Measurements from ENCODE around the gene SLC47A1.
"Not testable (repeated sequence)": the region's sequence is repeated elsewhere in the genome, so short reads cannot be mapped to it uniquely, and the experiment has no call there.

The SLC47A1 gene

GRCh38 chr17:19526950-19527349, 6.7 kb upstream of the SLC47A1 start:
- not testable (repeated sequence) for DNase-seq

- DNase-seq: no peak
These were observed 1.7 kb upstream of the SLC47A1 start for GRCh38 chr17:19531780-19532501.

DNA sequence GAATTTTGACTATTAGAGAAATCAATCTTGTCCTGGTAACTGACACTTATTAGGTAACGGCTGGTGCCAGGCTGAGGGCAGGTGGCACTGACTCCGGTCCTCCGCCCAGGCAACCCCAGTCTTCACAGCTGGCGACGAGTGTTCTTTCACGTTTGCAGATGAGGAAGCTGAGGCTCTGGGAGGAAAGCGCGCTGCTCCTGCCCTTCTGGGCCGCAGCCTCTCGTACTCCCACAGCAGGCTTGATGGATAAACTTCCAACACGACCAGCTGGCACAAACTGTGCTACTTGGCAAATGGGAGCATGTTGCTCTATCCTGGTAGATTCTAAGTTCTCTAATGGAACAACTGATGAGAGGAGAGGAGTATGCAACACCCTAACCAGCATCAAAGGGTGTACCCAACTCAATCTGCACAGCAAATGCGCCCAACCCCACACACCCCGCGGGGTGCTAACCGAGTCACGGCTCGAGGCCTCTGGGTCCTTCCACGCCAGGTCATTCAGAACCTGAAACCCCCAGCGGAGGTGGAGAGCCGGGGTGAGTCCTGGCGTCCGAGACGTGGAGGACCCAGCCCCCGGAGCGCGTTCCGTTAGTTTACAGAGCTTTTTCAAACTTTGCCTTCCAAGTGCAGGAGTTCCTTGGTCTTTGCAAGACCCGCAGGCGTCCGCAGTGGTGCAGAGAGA, 477 bp upstream of the SLC47A1 start:
- DNase-seq: no peak

GRCh38 chr17:19534562-19535149, 1.0 kb downstream of the SLC47A1 start:
- no peak for DNase-seq

DNA sequence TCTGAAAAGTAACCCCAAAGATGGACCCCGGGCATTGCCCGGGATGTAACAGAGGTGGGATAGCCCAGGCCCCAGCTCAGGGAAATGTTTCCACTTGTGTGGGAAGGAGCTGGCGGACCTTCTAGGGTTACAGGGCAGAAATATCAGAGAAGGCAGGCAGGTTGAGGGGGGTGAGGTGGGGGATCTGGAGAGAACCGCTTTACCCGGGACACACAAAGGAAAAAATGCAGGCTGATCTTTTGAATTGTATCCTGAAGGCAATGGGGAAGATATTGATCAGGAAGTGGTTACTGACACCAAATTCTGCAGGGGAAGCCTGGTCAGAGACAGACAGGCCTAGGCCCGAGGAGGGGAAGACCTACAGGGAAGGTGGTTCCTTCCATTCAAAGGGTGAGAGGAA, 3.5 kb downstream of the SLC47A1 start:
- no peak for DNase-seq

- no peak for DNase-seq
These were observed 4.7 kb downstream of the SLC47A1 start for GRCh38 chr17:19538095-19539039.

DNA sequence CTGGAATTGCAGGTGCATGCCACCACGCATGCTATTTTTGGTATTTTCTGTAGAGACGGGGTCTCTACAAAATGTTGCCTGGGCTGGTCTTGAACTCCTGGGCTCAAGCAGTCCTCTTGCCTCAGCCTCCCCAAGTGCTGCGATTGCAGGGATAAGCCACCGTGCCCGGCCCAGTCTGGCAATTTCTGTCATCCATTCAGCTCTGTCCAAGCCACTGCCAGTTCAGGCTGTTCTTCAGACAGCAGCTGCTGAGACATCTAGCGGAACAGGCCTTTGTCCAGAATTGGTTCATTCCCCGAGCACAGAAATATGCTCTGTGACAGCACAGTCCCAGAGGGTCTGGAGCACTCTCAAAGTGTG, 5.4 kb downstream of the SLC47A1 start:
- DNase-seq: no peak

DNA sequence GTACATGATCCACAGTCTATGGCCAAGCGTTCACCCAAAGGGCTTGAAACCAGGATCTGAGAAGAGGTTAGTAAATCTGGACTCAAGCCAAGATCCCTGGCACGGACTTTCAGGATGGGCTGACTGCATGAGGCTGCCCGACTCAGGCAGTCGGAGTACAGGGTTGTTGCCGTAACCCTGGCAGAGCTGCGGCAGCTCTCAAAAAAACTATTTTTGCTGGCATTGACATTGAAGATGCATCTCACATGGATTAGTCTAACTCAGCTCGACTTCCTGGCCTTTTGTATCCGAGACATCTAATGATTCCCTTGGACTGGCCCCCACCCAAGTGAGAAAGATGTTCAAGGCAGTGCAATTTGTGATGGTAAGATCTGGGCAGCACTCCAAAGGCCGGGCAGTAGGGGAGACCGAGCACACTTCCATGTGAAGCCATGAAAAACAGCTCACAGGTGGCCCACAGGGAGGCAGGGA, 6.2 kb downstream of the SLC47A1 start:
- DNase-seq: no peak

DNA sequence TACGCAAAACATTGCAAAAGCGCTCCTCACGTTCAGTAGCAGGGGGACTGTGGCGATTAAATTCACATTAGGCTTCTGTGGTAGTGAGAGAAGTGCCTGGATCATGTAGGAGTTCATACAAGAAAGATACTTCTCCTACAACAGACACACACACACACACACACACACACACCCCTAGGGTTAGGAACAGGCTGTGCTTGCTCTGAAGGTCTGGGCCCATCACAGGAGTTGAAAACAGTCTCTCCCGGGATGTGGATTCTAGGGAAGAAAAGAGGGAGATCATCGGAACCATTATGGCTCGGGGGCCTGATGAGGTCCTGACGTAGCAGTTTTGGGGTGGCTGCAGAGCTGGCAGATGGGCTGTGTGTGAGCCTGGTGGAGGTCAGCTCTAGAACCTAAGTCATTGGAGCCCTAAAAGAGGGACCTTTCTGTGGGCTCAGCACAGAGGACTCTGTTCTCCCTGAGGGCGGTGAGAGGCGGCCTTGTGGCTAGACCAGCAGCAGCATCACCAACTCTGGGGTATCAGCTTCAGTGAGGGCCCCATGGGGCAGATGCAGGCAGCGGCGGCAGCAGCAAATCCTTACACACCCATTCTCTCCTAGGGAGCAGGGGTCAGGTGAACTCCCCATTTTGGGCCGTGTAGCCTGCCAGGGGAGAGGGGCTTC, 7.2 kb downstream of the SLC47A1 start:
- no peak for DNase-seq

GRCh38 chr17:19541445-19541844, 7.8 kb downstream of the SLC47A1 start:
- no peak for DNase-seq

- DNase-seq: no peak
These were observed 8.6 kb downstream of the SLC47A1 start for GRCh38 chr17:19542247-19542646.

- no peak for DNase-seq
These were observed 10.7 kb downstream of the SLC47A1 start for GRCh38 chr17:19544366-19544765.

DNA sequence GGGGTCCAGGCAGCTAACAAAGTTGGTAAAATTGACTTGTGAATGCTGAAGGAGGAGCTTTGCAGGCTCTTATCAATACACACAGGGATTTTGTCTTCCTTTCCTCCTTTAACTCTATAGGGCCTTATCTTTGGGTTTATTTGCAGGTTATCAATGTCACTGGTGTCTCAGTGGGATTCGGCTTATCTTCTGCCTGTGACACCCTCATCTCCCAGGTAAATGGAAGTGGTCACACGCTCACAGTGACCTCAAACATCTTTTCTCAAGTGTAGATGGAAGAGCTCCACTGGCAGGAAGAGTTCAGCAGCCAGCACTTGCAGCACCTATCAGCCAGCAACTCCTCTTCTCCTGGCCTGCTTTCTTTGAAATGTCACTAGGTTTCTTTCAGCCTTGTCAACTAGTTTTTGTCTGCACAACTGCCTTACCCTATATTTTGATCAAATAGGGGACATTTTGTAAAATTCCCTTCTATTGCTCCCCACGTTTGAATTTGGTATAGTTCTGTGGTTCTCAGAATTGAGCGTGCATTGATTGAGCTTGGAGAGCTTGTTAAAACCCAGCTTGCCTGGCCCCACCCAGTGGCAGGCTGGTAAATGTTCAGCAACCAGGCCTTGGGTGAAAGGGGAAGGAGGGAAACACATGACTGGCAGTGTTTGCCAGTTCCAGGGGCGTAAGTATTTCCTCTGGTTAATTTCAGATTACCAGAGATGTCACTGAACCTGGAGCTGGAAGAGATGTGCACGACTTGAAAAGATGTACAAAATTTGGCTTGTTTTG, 12.8 kb downstream of the SLC47A1 start:
- no peak for DNase-seq

DNA sequence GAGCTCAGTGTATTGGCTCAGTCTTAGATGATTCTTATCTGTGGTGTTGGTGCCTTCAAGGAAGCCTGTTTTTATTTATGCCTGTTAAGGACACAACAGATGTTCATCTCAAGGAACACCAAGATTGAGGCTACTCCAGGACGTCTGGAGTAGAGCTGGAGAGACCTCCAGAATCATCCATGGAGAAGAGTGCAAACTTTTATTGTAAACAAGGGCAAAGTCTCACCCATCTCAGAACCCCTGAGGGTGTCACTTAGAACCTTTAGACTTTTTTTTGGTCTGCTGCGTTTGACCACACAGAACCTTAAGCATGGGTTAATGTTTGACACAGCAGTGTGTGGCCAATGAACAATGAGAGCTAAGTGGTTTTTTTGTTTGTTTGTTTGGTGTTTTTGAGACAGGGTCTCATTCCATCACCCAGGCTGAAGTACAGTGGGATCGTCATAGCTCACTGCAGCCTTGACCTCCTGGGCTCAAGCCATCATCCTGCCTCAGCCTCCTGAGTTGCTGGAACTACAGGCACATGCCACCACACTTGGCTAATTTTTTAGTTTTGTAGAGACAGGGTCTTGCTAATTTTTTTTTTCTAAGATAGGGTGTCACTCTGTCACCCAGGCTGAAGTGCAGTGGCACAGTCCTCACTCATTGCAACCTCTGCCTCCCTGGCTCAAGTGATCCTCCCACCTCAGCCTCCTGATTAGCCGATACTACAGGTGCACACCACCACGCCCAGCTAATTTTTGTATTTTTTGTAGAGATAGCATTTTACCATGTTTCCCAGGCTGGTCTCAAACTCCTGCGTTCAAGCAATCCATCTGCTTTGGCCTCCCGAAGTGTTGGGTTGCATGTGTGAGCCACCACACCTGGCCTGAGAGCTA, 16.3 kb downstream of the SLC47A1 start:
- DNase-seq: no peak

DNA sequence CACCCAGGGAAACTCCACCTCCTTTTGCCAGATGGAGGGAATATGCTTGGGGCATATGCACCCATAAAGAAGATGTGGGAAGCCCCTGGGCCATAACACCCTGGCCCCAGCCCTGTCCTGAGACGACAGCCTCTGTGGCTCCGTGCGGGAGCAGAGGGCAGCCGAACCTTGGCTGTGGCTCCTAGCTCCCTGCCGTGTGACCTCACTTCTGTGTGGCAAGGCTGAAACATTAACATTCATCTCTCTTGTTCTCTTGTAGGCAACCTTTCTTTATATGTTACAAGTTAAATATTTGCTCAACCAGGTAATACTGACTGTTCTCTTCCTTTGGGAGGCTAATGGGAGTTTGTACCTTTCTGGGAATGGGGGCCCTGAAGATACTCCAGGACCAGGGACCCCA, 17.5 kb downstream of the SLC47A1 start:
- DNase-seq: no peak

DNA sequence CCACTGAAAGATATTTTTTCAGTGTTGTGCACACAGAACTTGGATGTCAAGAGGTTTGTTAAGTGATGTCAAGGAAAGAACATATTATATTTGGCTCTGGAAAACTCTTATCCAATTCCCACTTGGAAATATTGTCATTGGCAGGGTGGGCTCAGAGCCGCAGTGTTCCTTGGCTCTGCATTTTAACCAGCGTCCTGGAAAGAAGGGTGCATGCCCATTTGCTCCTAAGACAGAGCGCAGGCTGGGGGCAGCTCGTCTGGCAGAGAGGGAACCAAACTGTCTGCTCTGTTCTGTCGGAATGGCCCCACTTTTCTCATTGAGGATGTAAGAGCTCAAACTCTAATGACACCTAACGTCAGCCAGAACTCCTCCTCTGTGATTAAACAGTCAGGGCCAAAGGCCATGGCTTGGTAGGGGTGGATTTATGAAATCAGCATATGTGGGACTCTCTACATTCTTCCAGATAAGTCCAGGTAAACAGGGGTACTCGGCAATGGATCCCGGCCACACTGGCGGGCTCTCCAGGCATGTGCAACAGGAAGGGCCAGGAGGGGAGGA, 18.0 kb downstream of the SLC47A1 start:
- no peak for DNase-seq

- no peak for DNase-seq
These were observed 19.4 kb downstream of the SLC47A1 start for GRCh38 chr17:19553036-19553435.

GRCh38 chr17:19554393-19554792, 20.7 kb downstream of the SLC47A1 start:
- no peak for DNase-seq

DNA sequence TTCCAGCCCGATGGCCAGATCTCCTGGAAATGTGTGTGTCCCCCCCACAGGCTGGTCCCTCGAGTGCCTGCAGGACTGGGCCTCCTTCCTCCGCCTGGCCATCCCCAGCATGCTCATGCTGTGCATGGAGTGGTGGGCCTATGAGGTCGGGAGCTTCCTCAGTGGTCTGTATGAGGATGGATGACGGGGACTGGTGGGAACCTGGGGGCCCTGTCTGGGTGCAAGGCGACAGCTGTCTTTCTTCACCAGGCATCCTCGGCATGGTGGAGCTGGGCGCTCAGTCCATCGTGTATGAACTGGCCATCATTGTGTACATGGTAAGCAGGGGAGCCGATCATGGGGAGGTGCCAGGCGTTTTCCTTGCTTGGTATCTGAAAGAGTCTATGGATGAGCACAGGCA, 22.1 kb downstream of the SLC47A1 start:
- DNase-seq: no peak

DNA sequence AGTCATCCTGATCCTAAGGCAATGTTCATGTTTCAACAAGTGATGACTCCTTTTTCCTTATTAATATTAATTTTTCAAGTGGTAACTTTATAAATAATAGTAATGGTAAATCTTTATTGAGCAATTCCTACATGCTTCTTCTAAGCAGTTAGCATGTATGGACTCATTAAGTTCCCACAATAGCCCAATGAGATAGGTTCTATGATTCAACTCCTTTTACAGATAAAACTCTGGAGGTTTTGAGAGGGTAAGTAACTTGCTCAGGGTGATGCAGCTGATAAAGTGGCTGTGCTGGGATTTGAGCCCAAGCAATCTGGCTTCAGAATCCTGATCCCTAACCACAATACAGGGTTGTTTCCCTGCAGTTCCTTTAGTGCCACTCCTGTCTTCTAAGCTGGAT, 25.3 kb downstream of the SLC47A1 start:
- no peak for DNase-seq

Measured in DMS79 treated with DMSO at 0.1 percent for 48 hours (cell line).